Measurements from ENCODE around the gene MRPS27.
A peak's percentile ranks its signal among the peaks of the same experiment; 100 is the strongest.

The MRPS27 gene

DNA sequence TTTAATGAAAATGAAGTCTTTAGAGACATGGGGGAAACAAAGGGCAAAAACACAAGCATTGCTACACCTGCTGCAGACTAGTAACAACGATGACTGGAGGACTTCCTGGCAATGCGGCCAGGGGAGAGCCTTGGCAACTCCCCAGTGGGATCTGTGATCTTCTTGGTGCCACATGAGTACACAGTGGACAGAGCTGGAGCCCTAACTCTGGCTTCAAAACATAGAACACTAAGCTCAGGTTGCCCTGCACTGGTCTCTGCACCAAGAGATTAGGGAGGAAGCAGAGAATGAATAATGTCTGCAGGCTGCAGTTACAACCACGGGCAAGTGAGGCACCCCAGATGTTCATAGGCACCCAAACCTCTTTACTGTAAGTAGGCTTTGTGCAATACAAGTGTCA lies 91.1 kb downstream of the MRPS27 start:
- DNase-seq = no peak

DNA sequence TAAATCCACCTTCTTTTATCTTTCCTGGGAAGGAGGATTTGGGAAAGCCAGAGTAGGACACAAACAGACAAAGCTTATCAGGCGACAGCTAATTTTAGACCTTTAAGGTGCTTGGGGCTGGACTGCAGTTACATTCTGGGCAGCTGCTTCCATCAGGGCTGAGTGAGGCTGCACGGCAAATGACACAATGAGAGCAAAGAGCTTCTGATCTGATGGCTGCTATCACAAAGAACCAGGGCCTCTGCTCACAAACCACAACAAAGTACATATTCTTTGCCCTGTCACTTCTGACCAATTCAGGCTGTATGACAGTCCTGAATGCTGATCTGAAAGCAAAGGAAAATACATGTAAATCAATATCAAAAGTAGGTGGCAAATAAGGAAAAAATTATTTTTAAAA lies 93.1 kb downstream of the MRPS27 start:
- no peak for DNase-seq

GRCh38 chr5:72225741-72226140 lies 94.3 kb downstream of the MRPS27 start:
- DNase-seq = no peak

DNA sequence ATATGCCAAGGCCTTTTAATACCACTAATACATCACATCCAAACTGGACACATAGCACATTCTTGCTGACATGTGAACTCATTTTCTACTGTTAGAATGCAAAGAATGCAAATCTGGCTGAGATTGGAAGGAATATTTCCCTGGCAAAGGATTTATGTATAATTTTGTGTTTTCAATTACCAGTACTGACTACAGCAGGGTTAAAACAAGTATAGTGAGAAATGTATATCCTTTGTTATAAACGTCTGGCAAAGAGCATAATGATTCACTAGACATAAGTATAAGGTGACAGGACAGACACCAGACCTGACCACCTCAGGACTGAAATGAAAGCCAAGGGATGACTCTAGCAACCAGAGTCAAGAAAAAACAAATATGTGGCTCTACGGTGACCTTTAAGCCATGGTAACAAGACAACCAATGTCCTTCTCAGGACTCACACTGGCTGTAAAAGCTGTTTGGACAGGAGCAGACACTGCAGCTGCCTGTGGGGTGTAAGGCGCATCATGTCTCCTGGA lies 95.0 kb downstream of the MRPS27 start:
- DNase-seq = no peak

GRCh38 chr5:72223371-72223770 lies 96.7 kb downstream of the MRPS27 start:
- no peak for DNase-seq

DNA sequence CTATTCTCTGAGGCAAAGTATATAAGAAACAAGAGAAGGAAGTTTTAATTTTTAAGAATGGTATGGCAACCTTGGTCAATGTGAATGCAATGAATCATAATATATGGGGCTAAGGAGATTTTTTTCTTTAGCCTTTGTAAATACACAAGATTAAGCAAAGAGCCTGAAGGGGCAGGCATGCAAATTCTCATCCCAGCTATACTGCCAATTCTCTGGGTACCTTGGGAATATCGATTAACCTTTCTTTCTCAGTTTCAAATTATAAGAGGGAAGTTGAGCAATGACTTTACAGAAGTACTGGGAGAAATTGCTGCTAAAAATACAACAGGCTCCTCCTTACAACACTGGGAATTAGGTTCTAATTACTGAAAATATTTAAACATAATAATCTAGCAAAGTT lies 97.5 kb downstream of the MRPS27 start:
- no peak for DNase-seq

DNA sequence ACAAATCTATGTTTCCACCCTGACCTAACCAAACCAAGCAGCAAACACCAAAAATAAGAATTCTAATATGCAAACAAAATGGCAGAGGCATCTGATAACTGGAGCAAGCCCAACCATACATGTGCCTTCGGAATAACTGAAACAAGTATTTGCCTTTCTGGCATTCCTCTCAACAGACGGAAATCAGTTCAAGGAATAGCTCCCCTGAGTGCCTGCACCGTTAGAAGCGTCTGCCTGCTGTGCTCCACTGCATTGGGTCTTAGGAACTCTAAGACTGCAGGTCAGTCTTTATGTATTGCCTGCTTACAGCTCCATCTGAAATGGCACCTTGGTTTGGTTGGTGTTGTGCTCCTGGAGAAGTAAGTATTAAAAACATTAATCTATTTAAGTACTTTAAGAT lies 98.5 kb downstream of the MRPS27 start:
- peak; percentile 15 for DNase-seq

DNA sequence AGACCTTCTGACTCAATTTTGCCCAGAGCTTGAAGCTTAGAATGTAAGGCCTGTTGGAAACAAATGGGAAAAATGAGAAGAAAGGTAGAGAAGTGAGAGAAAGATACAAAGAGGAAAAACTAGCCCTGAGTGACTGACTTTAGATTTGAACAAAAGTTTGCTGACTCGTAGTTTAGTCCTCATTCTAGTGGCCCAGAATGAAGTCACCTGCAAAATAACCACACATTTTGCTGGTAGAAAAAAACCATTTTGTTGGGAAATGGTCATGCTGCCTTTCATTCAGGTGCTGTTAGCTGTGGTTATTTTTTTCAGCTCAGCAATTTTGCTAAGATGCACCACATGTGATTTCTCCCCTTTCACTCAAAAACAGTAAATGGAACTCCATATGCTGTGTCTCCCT lies 98.9 kb downstream of the MRPS27 start:
- DNase-seq = no peak

- no peak for DNase-seq
Observed at GRCh38 chr5:72216756-72217155, 103.3 kb downstream of the MRPS27 start.

DNA sequence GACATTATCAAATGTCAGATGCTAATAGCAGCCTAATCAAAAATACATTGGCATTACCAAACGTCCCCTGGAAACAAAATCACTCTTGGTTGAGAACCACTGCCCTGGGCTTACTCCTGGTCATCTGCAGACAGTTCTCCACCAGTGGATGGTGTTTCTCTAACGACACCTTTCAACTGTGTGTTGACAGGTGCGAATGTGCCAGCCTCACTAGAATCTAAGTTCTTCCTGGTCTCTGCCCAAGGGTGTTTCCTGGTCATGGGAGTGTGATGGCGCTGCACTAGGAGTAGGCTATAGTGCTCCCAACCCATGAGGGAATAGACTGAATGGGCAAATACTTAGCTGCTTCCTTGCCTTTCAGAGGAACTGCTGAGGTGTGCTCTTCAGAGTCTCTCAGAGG lies 105.9 kb downstream of the MRPS27 start:
- no peak for DNase-seq

GRCh38 chr5:72213482-72213881 lies 106.6 kb downstream of the MRPS27 start:
- no peak for DNase-seq

DNA sequence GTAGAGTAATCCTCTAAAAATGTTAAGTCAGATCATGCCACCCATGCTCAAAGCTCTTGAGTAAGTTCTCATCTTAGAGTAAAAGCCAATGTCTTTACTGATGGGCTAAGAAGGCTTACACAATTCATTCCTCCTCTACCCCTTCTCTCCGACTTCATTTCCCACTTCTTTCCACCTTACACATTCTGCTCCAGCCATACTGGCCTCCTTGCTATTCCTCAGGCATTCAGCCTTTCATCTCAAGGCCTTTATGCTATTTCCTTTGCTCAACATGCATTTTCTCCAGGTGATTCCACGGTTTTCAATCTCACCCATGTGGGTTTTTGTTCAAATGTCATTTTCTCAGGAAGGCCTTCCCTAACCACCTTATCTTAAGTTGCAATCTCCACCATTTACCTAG lies 107.9 kb downstream of the MRPS27 start:
- DNase-seq = no peak

DNA sequence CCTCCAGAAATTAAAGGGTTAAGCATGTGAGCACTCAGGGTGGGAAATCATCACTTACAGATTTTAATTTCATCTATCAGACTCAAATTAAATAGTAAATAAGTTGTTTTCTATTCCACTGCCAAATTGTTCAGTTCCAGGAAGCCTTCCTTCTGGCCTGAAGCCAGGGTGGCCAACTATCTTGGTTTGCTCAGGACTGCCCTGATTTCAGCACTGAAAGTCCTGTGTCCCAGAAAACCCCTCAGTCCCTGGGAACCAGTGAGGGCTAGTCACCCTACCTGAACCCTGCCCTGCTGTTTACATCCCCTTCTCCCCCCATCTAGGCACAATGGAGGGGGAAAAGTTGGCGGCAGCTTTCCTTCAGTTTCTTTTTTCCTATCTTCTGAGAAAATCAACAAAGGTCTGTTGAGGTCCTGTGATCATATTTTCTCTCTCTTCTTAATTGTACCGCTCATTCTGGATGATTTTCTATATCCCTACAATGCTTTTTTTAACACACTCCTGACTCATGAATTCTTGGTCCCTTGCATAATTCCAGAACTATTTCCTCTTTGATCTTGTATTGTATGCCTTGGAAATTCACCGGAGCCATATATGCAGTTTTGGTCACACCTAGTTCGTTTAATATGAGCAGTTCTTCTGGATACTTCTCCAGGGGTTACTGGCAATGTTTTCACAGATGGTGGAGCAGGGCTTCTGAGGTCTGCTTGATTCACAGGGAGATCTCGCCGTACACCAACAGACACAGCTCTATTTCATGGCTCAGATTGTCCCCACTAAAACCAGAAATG lies 109.0 kb downstream of the MRPS27 start:
- DNase-seq = no peak

DNA sequence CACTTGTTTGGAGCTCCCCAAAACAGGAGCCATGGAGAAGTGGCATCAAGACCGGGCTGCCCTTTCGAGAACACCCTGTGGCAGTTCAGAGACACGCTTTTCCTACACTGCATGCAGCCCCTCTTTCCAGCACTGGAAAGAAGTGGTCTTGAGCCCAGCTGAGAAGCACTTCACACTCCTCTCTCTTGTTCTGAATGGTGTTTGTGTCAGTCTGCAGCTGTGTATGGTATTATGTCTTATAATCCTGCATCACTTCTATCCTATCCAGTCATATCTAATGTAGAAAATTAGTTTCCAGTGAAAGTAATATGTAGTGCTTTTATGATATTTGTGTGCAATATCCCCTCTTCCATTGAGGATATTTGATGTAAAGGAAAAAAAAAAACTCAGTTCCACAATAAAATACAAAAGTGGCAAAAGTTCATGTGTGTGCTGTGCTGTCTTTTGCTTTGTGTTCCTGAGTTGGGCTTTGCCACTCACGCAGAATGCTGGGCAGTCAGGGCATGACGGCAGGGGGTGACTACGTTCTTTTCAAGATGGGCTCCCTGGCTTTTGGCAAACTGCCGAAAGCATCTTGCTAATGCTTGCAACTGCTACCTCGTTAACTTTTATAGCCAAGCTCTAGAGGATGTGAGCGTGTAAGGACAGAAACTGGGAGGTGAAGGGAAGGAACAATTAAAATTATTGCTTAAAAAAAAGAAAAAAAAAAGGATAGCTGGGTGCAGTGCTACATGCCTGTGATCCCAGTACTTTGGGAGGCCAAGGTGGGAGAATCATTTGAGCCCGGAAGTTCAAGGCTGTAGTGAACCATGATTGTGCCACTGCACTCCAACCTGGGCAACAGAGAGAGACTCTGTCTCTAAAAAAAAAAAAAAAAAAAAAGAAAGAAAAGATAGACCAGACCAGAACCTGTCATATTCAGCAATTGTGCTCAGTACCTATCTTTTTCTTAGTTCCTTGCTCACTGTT lies 110.6 kb downstream of the MRPS27 start:
- DNase-seq = peak; percentile 35

DNA sequence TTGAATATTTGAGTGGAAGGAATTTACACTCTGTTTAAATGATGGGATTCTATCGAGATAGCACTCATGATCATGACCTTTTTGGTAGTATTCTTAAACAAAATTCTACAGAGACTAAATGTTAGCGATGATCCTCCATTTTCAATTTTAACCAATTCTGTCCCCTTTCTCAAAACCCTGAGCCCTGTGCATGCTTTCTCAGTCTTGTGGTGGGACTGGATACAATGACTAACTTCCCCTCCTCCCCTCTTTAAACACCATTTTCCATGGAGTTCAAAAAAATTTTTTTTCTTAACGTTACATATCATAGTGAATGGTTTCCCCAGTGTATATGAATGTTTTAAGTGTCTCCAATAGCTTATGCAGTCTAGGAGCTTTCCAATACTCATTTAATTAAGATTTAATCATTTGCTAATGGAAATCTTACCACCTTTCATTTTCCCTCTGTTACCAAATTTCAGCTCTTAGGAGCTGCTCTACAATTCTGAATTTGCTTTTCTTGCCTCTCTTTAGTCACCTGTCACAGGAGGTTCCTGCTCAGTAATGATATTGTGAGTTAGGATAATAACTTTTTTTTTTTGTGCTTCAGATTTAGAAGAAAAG lies 111.6 kb downstream of the MRPS27 start:
- no peak for DNase-seq

GRCh38 chr5:72206994-72207393 lies 113.0 kb downstream of the MRPS27 start:
- no peak for DNase-seq

GRCh38 chr5:72206160-72206559 lies 113.9 kb downstream of the MRPS27 start:
- DNase-seq = peak; percentile 73

DNA sequence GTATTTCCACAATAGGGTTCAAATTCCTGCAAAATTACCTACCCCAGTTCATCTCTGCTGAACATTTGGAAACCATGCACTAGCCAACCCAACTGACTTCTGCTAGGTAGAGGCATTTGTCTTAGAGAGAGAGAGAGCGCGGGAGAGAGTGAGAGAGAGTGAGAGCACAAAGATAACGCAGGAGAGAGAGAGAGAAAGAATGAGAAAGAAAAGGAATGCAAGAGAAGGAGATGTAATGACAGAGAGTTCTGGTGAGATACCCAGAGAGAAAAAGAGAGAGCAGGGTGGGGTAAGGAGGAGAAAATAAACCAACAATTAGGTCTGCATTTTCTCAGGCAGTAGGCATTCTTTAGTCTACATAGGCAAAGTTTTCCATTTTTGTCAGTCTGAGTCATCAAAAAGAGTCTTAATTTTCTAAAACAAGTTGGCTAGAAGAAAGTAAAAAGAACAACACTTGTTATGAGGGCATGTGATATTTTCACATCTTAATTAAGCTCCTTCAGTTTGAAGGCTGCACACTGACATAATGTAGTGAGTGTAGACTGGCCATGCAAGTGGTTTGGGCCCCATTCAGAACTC lies 114.5 kb downstream of the MRPS27 start:
- DNase-seq = no peak

DNA sequence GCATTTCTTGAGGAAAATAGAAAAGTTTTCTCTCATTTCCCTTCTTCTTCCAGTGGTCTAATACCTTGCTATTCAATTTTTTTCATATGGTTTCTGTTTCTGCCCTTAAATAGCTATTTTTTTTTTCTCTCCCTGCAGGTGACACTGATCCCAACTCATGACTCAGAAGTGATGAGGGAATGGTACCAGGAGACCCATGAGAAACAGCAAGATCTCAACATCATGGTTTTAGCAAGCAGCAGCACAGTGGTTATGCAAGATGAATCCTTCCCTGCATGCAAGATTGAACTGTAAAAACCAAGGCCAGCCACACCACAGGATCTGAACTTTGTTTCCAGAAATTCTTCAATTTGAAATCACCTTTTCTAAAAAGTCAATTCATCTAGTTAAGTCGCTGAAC lies 115.1 kb downstream of the MRPS27 start:
- DNase-seq = no peak

DNA sequence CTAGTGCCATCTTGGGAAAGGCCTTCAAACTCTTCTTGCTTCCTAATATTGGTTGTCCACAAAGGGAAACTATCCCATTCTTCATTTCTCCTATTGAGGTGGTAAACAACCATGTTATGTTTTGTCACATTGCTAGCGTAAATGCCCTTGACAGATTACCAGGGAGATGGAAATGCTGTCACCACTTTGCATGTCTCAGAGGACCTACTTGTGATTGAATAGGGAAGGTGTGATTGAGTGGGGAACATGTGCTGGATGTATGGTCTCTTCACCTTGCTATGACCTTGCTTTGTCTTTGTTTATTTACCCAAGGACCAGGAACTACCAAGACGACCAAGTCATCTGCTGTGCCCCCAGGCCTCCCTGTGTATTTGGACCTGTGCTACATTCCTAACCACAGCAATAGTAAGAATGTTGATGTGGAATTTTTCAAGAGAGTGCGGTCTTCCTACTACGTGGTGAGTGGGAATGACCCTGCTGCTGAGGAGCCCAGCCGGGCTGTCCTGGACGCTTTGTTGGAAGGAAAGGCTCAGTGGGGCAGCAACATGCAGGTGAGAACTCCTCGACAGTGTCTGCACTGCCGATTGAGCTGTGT lies 116.7 kb downstream of the MRPS27 start:
- no peak for DNase-seq

GRCh38 chr5:72202331-72202825 lies 117.7 kb downstream of the MRPS27 start:
- DNase-seq = no peak

GRCh38 chr5:72199681-72200080 lies 120.4 kb downstream of the MRPS27 start:
- no peak for DNase-seq

Data from NCI-H524 treated with DMSO at 0.1 percent for 48 hours (cell line).